GM23338 (cell line): Measurements from ENCODE around the gene STOX2. TPM values are rescaled to one million over a fixed set of nuclear protein-coding genes. Genes with fewer than 3 reads are reported as not detected.

Experiments
- ATAC-seq: fragments of 200-7000 bp; cut with Tn5 transposase; 3 replicates; pipeline ENCODE4 v1.9.1; 2020
- DNase-seq: peaks from one replicate; pipeline ENCODE4 v3.0.0-alpha.2; 2015; ENCODE audit warnings: low spot score
- H2AFZ ChIP-seq: fragments of 200-600 bp; sonication (generic); 2 replicates; pipeline ENCODE4 v1.8.0; 2016; ENCODE audit warnings: antibody characterized with exemption, mild to moderate bottlenecking, moderate library complexity
- H3F3A ChIP-seq: fragments of 200-600 bp; sonication (generic); replicated peaks from 2 replicates; pipeline ENCODE4 v1.8.0; 2017; ENCODE audit warnings: antibody characterized with exemption, mixed run types, low read depth
- H3K27ac ChIP-seq: fragments of 200-600 bp; sonication (generic); 2 replicates; pipeline ENCODE4 v1.6.1; 2016; ENCODE audit warnings: low read depth
- H3K27me3 ChIP-seq: fragments of 200-600 bp; sonication (generic); 2 replicates; pipeline ENCODE4 v1.8.0; 2016; ENCODE audit warnings: mild to moderate bottlenecking, mixed run types, moderate library complexity; ENCODE audit not compliant: insufficient read depth
- H3K36me3 ChIP-seq: fragments of 200-600 bp; sonication (generic); 2 replicates; pipeline ENCODE4 v1.8.0; 2016; ENCODE audit warnings: mild to moderate bottlenecking; ENCODE audit not compliant: insufficient read depth
- H3K4me1 ChIP-seq: fragments of 200-600 bp; sonication (generic); 2 replicates; pipeline ENCODE4 v1.8.0; 2016; ENCODE audit warnings: mild to moderate bottlenecking, moderate library complexity; ENCODE audit not compliant: insufficient read depth
- H3K4me2 ChIP-seq: fragments of 200-600 bp; sonication (generic); 2 replicates; pipeline ENCODE4 v1.7.1; 2017; ENCODE audit warnings: mixed run types
- H3K4me3 ChIP-seq: fragments of 200-600 bp; sonication (generic); 2 replicates; pipeline ENCODE4 v1.6.1; 2016; ENCODE audit warnings: mixed run types
- H3K79me2 ChIP-seq: fragments of 200-600 bp; sonication (generic); replicated peaks from 2 replicates; pipeline ENCODE4 v1.8.0; 2017; ENCODE audit warnings: mild to moderate bottlenecking; ENCODE audit not compliant: insufficient read depth
- H3K9me2 ChIP-seq: fragments of 200-600 bp; sonication (generic); 2 replicates; pipeline ENCODE4 v1.8.0; 2017; ENCODE audit not compliant: insufficient read depth
- H4K20me1 ChIP-seq: fragments of 200-600 bp; sonication (generic); replicated peaks from 2 replicates; pipeline ENCODE4 v1.8.0; 2017; ENCODE audit warnings: mild to moderate bottlenecking; ENCODE audit not compliant: insufficient read depth
- H3K27ac Mint-ChIP-seq: 2 replicates; pipeline ENCODE4 v1.8.0; 2020; ENCODE audit warnings: inconsistent platforms, mild to moderate bottlenecking, moderate library complexity, mixed read lengths
- H3K27me3 Mint-ChIP-seq: 3 replicates; pipeline ENCODE4 v1.8.0; 2022; ENCODE audit warnings: low read depth, mild to moderate bottlenecking, moderate library complexity, mixed read lengths, inconsistent platforms; ENCODE audit not compliant: insufficient read depth, poor library complexity
- H3K36me3 Mint-ChIP-seq: 3 replicates; pipeline ENCODE4 v1.8.0; 2021; ENCODE audit warnings: low read depth, mild to moderate bottlenecking, inconsistent platforms, moderate library complexity, mixed read lengths
- H3K4me1 Mint-ChIP-seq: 3 replicates; pipeline ENCODE4 v1.8.0; 2020; ENCODE audit warnings: mild to moderate bottlenecking, inconsistent platforms, mixed read lengths
- H3K4me3 Mint-ChIP-seq: 3 replicates; pipeline ENCODE4 v1.8.0; 2021; ENCODE audit warnings: moderate library complexity, mild to moderate bottlenecking, inconsistent platforms, mixed read lengths
- H3K9me3 Mint-ChIP-seq: 3 replicates; pipeline ENCODE4 v1.8.0; 2020; ENCODE audit warnings: moderate library complexity, mild to moderate bottlenecking, inconsistent platforms, mixed read lengths
- CREB1 ChIP-seq: fragments of 250-450 bp; sonication (Bioruptor Pico); IDR thresholded peaks from 2 replicates; pipeline ENCODE4 v1.5.0; 2020; ENCODE audit warnings: low read depth, mild to moderate bottlenecking, moderate library complexity
- CTCF ChIP-seq, 2 experiments: fragments of 200-600 bp in 1 of 2; sonication (generic) in 1 of 2; conservative IDR thresholded peaks; 2 replicates each; pipeline versions ENCODE4 v1.5.1 to v1.6.1; 2016 to 2017; ENCODE audit warnings: antibody characterized with exemption in 2 of 2, low read depth in 2 of 2, mild to moderate bottlenecking in 2 of 2, moderate library complexity in 1 of 2
- EZH2 ChIP-seq: fragments of 200-600 bp; sonication (generic); IDR thresholded peaks from one replicate; pipeline ENCODE4 v1.8.0; 2017; ENCODE audit warnings: antibody characterized with exemption, mild to moderate bottlenecking, low read depth; ENCODE audit not compliant: unreplicated experiment
- EZH2phosphoT487 ChIP-seq: fragments of 200-600 bp; sonication (generic); IDR thresholded peaks from one replicate; pipeline ENCODE4 v1.8.1; 2018; ENCODE audit warnings: antibody characterized with exemption; ENCODE audit not compliant: unreplicated experiment
- JUNB ChIP-seq: IDR thresholded peaks from one replicate; pipeline ENCODE4 v1.6.1; 2016; ENCODE audit warnings: antibody characterized with exemption; ENCODE audit not compliant: unreplicated experiment
- NANOG ChIP-seq: IDR thresholded peaks from 2 replicates; pipeline ENCODE4 v1.6.1; 2016; ENCODE audit warnings: antibody characterized with exemption, borderline replicate concordance
- POLR2AphosphoS5 ChIP-seq: IDR thresholded peaks from 2 replicates; pipeline ENCODE4 v1.6.1; 2016; ENCODE audit warnings: antibody characterized with exemption, low read depth
- REST ChIP-seq: IDR thresholded peaks from one replicate; pipeline ENCODE4 v1.6.1; 2018; ENCODE audit warnings: antibody characterized with exemption; ENCODE audit not compliant: unreplicated experiment
- STAT1 ChIP-seq: IDR thresholded peaks from one replicate; pipeline ENCODE4 v1.6.1; 2016; ENCODE audit warnings: antibody characterized with exemption; ENCODE audit not compliant: unreplicated experiment
- ZNF114 ChIP-seq: fragments of 250-450 bp; sonication (Bioruptor Pico); IDR thresholded peaks from 2 replicates; pipeline ENCODE4 v1.5.0; 2020; ENCODE audit warnings: mild to moderate bottlenecking, moderate library complexity
- ZNF331 ChIP-seq: fragments of 250-450 bp; sonication (Bioruptor Pico); IDR thresholded peaks from 2 replicates; pipeline ENCODE4 v1.5.0; 2020; ENCODE audit warnings: low read depth, mild to moderate bottlenecking, moderate library complexity
- polyA plus RNA-seq: library from polyadenylated mRNA; unstranded; fragments of >200 nt; fragmentation: Nextera tagmentation; extraction: Ambion mirVana; gene quantifications from 2 replicates; pipeline ENCODE4 v1.2.1, GENCODE V29; 2016
- total RNA-seq: library from RNA; depleted of rRNA; stranded (reverse); fragments of >200 nt; shearing (Covaris generic); gene quantifications from 2 replicates; pipeline ENCODE4 v1.2.3, GENCODE V29; 2014
- TF ChIP-seq, protein P1 (sequence below): IDR thresholded peaks from 2 replicates; pipeline ENCODE4 v1.6.1; 2016; ENCODE audit warnings: antibody characterized with exemption
- TF ChIP-seq, protein P2 (sequence below): fragments of 250-450 bp; sonication (Bioruptor Pico); IDR thresholded peaks from 2 replicates; pipeline ENCODE4 v1.5.0; 2020; ENCODE audit warnings: mild to moderate bottlenecking, moderate library complexity

STOX2 gene
- total and polyA plus RNA-seq, 2 experiments from 2014 or later, result 19.8 to 20.6 TPM

GRCh38 chr4:183959319-183960045 is 54.4 kb downstream of the STOX2 start:
- Mint-ChIP-seq H3K27ac (no peak overlapping the region), H3K27me3 (no peaks in the 10 kb centered on the region), H3K4me1 (peaks cover 26% of the 10 kb centered on the region), H3K4me3 (no peak overlapping the region), H3K9me3 (no peaks in the 10 kb centered on the region), H3K36me3 (no peaks in the 10 kb centered on the region)
- H3K27ac ChIP-seq, result no peak overlapping the region
- H3K79me2 ChIP-seq, result peaks cover 76% of the 10 kb centered on the region
- no peaks in the 10 kb centered on the region for H3F3A ChIP-seq
- H3K4me3 ChIP-seq, result no peak overlapping the region
- peaks cover 45% of the 10 kb centered on the region for H3K4me1 ChIP-seq
- TF ChIP-seq REST, result no peak
- TF ChIP-seq EZH2, result no peak
- no peak for TF ChIP-seq CTCF (conservative IDR thresholded peaks at IDR 0.05; ENCODE audit: low read depth in 2 of 2)
- TF ChIP-seq EZH2phosphoT487, result no peak
- TF ChIP-seq, protein P1, sequence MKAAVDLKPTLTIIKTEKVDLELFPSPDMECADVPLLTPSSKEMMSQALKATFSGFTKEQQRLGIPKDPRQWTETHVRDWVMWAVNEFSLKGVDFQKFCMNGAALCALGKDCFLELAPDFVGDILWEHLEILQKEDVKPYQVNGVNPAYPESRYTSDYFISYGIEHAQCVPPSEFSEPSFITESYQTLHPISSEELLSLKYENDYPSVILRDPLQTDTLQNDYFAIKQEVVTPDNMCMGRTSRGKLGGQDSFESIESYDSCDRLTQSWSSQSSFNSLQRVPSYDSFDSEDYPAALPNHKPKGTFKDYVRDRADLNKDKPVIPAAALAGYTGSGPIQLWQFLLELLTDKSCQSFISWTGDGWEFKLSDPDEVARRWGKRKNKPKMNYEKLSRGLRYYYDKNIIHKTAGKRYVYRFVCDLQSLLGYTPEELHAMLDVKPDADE, result no peak
- TF ChIP-seq STAT1, result no peak
- TF ChIP-seq ZNF331, result no peak
- no peak for TF ChIP-seq POLR2AphosphoS5
- TF ChIP-seq NANOG, result no peak
- TF ChIP-seq, protein P2, sequence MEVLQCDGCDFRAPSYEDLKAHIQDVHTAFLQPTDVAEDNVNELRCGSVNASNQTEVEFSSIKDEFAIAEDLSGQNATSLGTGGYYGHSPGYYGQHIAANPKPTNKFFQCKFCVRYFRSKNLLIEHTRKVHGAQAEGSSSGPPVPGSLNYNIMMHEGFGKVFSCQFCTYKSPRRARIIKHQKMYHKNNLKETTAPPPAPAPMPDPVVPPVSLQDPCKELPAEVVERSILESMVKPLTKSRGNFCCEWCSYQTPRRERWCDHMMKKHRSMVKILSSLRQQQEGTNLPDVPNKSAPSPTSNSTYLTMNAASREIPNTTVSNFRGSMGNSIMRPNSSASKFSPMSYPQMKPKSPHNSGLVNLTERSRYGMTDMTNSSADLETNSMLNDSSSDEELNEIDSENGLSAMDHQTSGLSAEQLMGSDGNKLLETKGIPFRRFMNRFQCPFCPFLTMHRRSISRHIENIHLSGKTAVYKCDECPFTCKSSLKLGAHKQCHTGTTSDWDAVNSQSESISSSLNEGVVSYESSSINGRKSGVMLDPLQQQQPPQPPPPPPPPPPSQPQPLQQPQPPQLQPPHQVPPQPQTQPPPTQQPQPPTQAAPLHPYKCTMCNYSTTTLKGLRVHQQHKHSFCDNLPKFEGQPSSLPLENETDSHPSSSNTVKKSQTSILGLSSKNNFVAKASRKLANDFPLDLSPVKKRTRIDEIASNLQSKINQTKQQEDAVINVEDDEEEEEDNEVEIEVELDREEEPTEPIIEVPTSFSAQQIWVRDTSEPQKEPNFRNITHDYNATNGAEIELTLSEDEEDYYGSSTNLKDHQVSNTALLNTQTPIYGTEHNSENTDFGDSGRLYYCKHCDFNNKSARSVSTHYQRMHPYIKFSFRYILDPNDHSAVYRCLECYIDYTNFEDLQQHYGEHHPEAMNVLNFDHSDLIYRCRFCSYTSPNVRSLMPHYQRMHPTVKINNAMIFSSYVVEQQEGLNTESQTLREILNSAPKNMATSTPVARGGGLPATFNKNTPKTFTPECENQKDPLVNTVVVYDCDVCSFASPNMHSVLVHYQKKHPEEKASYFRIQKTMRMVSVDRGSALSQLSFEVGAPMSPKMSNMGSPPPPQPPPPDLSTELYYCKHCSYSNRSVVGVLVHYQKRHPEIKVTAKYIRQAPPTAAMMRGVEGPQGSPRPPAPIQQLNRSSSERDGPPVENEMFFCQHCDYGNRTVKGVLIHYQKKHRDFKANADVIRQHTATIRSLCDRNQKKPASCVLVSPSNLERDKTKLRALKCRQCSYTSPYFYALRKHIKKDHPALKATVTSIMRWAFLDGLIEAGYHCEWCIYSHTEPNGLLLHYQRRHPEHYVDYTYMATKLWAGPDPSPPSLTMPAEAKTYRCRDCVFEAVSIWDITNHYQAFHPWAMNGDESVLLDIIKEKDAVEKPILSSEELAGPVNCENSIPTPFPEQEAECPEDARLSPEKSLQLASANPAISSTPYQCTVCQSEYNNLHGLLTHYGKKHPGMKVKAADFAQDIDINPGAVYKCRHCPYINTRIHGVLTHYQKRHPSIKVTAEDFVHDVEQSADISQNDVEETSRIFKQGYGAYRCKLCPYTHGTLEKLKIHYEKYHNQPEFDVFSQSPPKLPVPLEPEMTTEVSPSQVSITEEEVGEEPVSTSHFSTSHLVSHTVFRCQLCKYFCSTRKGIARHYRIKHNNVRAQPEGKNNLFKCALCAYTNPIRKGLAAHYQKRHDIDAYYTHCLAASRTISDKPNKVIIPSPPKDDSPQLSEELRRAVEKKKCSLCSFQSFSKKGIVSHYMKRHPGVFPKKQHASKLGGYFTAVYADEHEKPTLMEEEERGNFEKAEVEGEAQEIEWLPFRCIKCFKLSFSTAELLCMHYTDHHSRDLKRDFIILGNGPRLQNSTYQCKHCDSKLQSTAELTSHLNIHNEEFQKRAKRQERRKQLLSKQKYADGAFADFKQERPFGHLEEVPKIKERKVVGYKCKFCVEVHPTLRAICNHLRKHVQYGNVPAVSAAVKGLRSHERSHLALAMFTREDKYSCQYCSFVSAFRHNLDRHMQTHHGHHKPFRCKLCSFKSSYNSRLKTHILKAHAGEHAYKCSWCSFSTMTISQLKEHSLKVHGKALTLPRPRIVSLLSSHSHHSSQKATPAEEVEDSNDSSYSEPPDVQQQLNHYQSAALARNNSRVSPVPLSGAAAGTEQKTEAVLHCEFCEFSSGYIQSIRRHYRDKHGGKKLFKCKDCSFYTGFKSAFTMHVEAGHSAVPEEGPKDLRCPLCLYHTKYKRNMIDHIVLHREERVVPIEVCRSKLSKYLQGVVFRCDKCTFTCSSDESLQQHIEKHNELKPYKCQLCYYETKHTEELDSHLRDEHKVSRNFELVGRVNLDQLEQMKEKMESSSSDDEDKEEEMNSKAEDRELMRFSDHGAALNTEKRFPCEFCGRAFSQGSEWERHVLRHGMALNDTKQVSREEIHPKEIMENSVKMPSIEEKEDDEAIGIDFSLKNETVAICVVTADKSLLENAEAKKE (CRISPR knock-in tag), result no peak
- TF ChIP-seq CREB1 (CRISPR knock-in tag), result no peak
- no peak for TF ChIP-seq JUNB
- TF ChIP-seq ZNF114 (CRISPR knock-in tag), result no peak
- H2AFZ ChIP-seq, result no peak overlapping the region
- H3K9me2 ChIP-seq, result no peaks in the 10 kb centered on the region
- peaks cover 3% of the 10 kb centered on the region; the same call in 1 of the 2 replicates for H4K20me1 ChIP-seq
- DNase-seq (peak; percentile 32), ATAC-seq (peak; percentile 16; the same call in 1 of the 3 replicates)
- 0 out of 2 replicates have a peak overlapping the region, but pooled peaks have one; percentile 4 for H3K4me2 ChIP-seq
- H3K36me3 ChIP-seq, result no peaks in the 10 kb centered on the region
- H3K27me3 ChIP-seq, result no peaks in the 10 kb centered on the region
